KMS-11 (cell line): ENCODE measurements around the gene CNPY1.

Experiments
- H2AFZ ChIP-seq: fragments of 200-600 bp; sonication (generic); 2 replicates; pipeline ENCODE4 v1.6.1; 2016; ENCODE audit warnings: antibody characterized with exemption, mixed run types, low read depth
- H3K27ac ChIP-seq: fragments of 200-600 bp; sonication (generic); 2 replicates; pipeline ENCODE4 v1.6.1; 2016; ENCODE audit warnings: mild to moderate bottlenecking, mixed run types
- H3K27me3 ChIP-seq: fragments of 200-600 bp; sonication (generic); 2 replicates; pipeline ENCODE4 v1.6.1; 2017; ENCODE audit warnings: mild to moderate bottlenecking, low read depth, mixed run types, moderate library complexity; ENCODE audit not compliant: insufficient read depth
- H3K36me3 ChIP-seq: fragments of 200-600 bp; sonication (generic); 2 replicates; pipeline ENCODE4 v1.6.1; 2017; ENCODE audit warnings: mild to moderate bottlenecking, mixed run types; ENCODE audit not compliant: insufficient read depth
- H3K4me1 ChIP-seq: fragments of 200-600 bp; sonication (generic); 2 replicates; pipeline ENCODE4 v1.6.1; 2016; ENCODE audit warnings: mild to moderate bottlenecking, low read depth, mixed run types; ENCODE audit not compliant: poor library complexity, severe bottlenecking
- H3K4me2 ChIP-seq: fragments of 200-600 bp; sonication (generic); 2 replicates; pipeline ENCODE4 v1.7.0; 2016; ENCODE audit warnings: mild to moderate bottlenecking, mixed run types
- H3K4me3 ChIP-seq: fragments of 200-600 bp; sonication (generic); IDR thresholded peaks from 2 replicates; pipeline ENCODE4 v1.6.1; 2017; ENCODE audit warnings: low read depth, low read length, mixed read lengths; ENCODE audit not compliant: insufficient read depth
- H3K79me2 ChIP-seq: fragments of 200-600 bp; sonication (generic); 2 replicates; pipeline ENCODE4 v1.6.1; 2016; ENCODE audit warnings: low read depth, mixed run types; ENCODE audit not compliant: insufficient read depth
- H3K9ac ChIP-seq: fragments of 200-600 bp; sonication (generic); 2 replicates; pipeline ENCODE4 v1.6.1; 2016; ENCODE audit warnings: mild to moderate bottlenecking, mixed run types
- H4K20me1 ChIP-seq: fragments of 200-600 bp; sonication (generic); 2 replicates; pipeline ENCODE4 v1.6.1; 2016; ENCODE audit warnings: mild to moderate bottlenecking, mixed run types; ENCODE audit not compliant: insufficient read depth
- TF ChIP-seq, protein P1 (sequence below): fragments of 200-600 bp; sonication (generic); conservative IDR thresholded peaks from 2 replicates; pipeline ENCODE4 v1.6.1; 2017; ENCODE audit warnings: low read depth, mild to moderate bottlenecking, antibody characterized with exemption, low read length, moderate library complexity, mixed read lengths

Gene CNPY1

GRCh38 chr7:155487509-155488482 lies 58.6 kb downstream of the CNPY1 start:
- TF ChIP-seq, protein P1, sequence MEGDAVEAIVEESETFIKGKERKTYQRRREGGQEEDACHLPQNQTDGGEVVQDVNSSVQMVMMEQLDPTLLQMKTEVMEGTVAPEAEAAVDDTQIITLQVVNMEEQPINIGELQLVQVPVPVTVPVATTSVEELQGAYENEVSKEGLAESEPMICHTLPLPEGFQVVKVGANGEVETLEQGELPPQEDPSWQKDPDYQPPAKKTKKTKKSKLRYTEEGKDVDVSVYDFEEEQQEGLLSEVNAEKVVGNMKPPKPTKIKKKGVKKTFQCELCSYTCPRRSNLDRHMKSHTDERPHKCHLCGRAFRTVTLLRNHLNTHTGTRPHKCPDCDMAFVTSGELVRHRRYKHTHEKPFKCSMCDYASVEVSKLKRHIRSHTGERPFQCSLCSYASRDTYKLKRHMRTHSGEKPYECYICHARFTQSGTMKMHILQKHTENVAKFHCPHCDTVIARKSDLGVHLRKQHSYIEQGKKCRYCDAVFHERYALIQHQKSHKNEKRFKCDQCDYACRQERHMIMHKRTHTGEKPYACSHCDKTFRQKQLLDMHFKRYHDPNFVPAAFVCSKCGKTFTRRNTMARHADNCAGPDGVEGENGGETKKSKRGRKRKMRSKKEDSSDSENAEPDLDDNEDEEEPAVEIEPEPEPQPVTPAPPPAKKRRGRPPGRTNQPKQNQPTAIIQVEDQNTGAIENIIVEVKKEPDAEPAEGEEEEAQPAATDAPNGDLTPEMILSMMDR, result no peak
- Histone ChIP-seq H3K4me1 (peaks cover 18% of the 10 kb centered on the region), H3K4me3 (no peak overlapping the region), H3K27me3 (peaks cover 13% of the 10 kb centered on the region; the same call in 1 of the 2 replicates), H2AFZ (peak overlapping the region; percentile 75; the same call in 1 of the 2 replicates), H3K36me3 (no peaks in the 10 kb centered on the region), H4K20me1 (no peaks in the 10 kb centered on the region), H3K79me2 (no peaks in the 10 kb centered on the region), H3K27ac (no peak overlapping the region), H3K4me2 (no peak overlapping the region), H3K9ac (no peak overlapping the region)

- Histone ChIP-seq H2AFZ (no peak overlapping the region), H3K4me2 (no peak overlapping the region), H3K27me3 (peaks cover 13% of the 10 kb centered on the region; the same call in 1 of the 2 replicates), H3K9ac (no peak overlapping the region), H3K27ac (no peak overlapping the region), H3K4me1 (peaks cover 18% of the 10 kb centered on the region), H3K4me3 (no peak overlapping the region), H3K36me3 (no peaks in the 10 kb centered on the region), H4K20me1 (no peaks in the 10 kb centered on the region), H3K79me2 (no peaks in the 10 kb centered on the region)
- TF ChIP-seq, protein P1, result no peak
These were observed 59.4 kb downstream of the CNPY1 start for GRCh38 chr7:155486783-155487508.

- peaks cover 16% of the 10 kb centered on the region for H3K4me1 ChIP-seq
- no peak overlapping the region for H3K4me2 ChIP-seq
- TF ChIP-seq, protein P1, result no peak
- H3K27ac ChIP-seq, result no peak overlapping the region
- peaks cover 13% of the 10 kb centered on the region; the same call in 1 of the 2 replicates for H3K27me3 ChIP-seq
- H3K9ac ChIP-seq, result no peak overlapping the region
- no peaks in the 10 kb centered on the region for H4K20me1 ChIP-seq
- H3K4me3 ChIP-seq, result no peak overlapping the region
- no peaks in the 10 kb centered on the region for H3K36me3 ChIP-seq
- H3K79me2 ChIP-seq, result no peaks in the 10 kb centered on the region
- H2AFZ ChIP-seq, result no peak overlapping the region
These were observed 61.6 kb downstream of the CNPY1 start for GRCh38 chr7:155484483-155485399.

- peaks cover 8% of the 10 kb centered on the region for H3K4me1 ChIP-seq
- no peaks in the 10 kb centered on the region for H3K36me3 ChIP-seq
- peaks cover 13% of the 10 kb centered on the region; the same call in 1 of the 2 replicates for H3K27me3 ChIP-seq
- no peak overlapping the region for H3K4me3 ChIP-seq
- H3K4me2 ChIP-seq, result no peak overlapping the region
- H2AFZ ChIP-seq, result no peak overlapping the region
- TF ChIP-seq, protein P1, result no peak
- H3K9ac ChIP-seq, result no peak overlapping the region
- H3K79me2 ChIP-seq, result no peaks in the 10 kb centered on the region
- H3K27ac ChIP-seq, result no peak overlapping the region
- H4K20me1 ChIP-seq, result no peaks in the 10 kb centered on the region
These were observed 62.5 kb downstream of the CNPY1 start for GRCh38 chr7:155483868-155484325.
